D721Med (cell line): ENCODE data around the gene TRIM4.

Experiments
- DNase-seq: peaks from one replicate; pipeline ENCODE4 v3.0.0; 2011; ENCODE audit warnings: low spot score; ENCODE audit not compliant: insufficient read length
- FAIRE-seq: peaks from 2 replicates; lab custom pipeline; 2011; peaks lifted over from hg19 to GRCh38; lab: Jason Lieb, UNC
- CTCF ChIP-seq: IDR thresholded peaks from 2 replicates; pipeline ENCODE4 v1.5.1; 2012; ENCODE audit warnings: mild to moderate bottlenecking, control low read depth; ENCODE audit not compliant: insufficient read depth; ENCODE audit errors: missing control alignments

Gene TRIM4

GRCh38 chr7:99910976-99911375, 8.4 kb downstream of the TRIM4 start:
- peak; percentile 55 for FAIRE-seq
- TF ChIP-seq CTCF = no peak

GRCh38 chr7:99901581-99901980, 17.7 kb downstream of the TRIM4 start:
- no peak for TF ChIP-seq CTCF
- no peak for DNase-seq
- no peak for FAIRE-seq

More at GRCh38 chr7:99910976-99911375, 8.4 kb downstream of the TRIM4 start:
- no peak for DNase-seq

GRCh38 chr7:99899830-99900519, 19.4 kb downstream of the TRIM4 start:
- DNase-seq (no peak), FAIRE-seq (no peak)
- TF ChIP-seq CTCF = no peak

- no peak for FAIRE-seq
- DNase-seq = no peak
- TF ChIP-seq CTCF = no peak
These were observed 20.5 kb downstream of the TRIM4 start for GRCh38 chr7:99898836-99899235.

GRCh38 chr7:99898023-99898357, 21.3 kb downstream of the TRIM4 start:
- FAIRE-seq (no peak), DNase-seq (no peak)
- TF ChIP-seq CTCF = no peak

GRCh38 chr7:99897322-99898022, 21.9 kb downstream of the TRIM4 start:
- DNase-seq (no peak), FAIRE-seq (no peak)
- no peak for TF ChIP-seq CTCF

GRCh38 chr7:99894738-99895137, 24.6 kb downstream of the TRIM4 start:
- TF ChIP-seq CTCF = no peak
- DNase-seq (no peak), FAIRE-seq (no peak)
